Pulmonary artery endothelial cell (primary cell): ENCODE measurements around the gene ELOVL7. TPM values are rescaled to one million over a fixed set of nuclear protein-coding genes. Genes with fewer than 3 reads are reported as not detected.
"Not testable (repeated sequence)": the region's sequence is repeated elsewhere in the genome, so short reads cannot be mapped to it uniquely, and the experiment has no call there.

Source experiments
- DNase-seq: peaks from one replicate; pipeline ENCODE4 v3.0.0-alpha.2; 2011; ENCODE audit warnings: low read depth, low spot score
- total RNA-seq: library from RNA; depleted of rRNA; stranded (reverse); fragments of >200 nt; gene quantifications from 2 replicates; pipeline ENCODE4 v1.2.3, GENCODE V29; 2014

ELOVL7 gene
- total RNA-seq, 1 donor from 2014 or later, result under 0.01 TPM

- not testable (repeated sequence) for DNase-seq
Measured at GRCh38 chr5:60795424-60795950, 48.6 kb downstream of the ELOVL7 start.

- no peak for DNase-seq
Measured at GRCh38 chr5:60794691-60795090, 49.4 kb downstream of the ELOVL7 start.

GRCh38 chr5:60792438-60792837, 51.6 kb downstream of the ELOVL7 start:
- no peak for DNase-seq

GRCh38 chr5:60789551-60789950, 54.5 kb downstream of the ELOVL7 start:
- DNase-seq, result no peak

- no peak for DNase-seq
Measured at GRCh38 chr5:60788863-60789513, 55.1 kb downstream of the ELOVL7 start.

DNA sequence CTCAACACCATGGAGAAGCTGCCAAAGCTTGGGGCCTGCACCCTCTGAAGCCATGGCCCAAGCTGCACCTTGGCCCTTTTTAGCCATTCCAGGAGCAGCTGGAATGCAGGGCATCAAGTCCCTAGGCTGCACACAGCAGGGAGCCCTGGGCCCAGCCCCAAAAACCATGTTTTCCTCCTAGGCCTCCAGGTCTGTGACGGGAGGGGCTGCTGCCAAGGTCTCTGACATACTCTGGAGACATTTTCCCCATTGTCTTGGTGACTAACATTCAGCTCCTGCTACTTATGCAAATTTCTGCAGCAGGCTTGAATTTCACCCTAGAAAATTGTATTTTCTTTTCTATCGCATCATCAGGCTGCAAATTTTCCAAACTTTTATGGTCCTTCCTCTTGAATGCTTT, 64.6 kb downstream of the ELOVL7 start:
- no peak for DNase-seq

GRCh38 chr5:60776343-60776742, 67.7 kb downstream of the ELOVL7 start:
- no peak for DNase-seq

- DNase-seq, result no peak
Measured at GRCh38 chr5:60765019-60765709, 78.9 kb downstream of the ELOVL7 start.

GRCh38 chr5:60763061-60763460, 81.0 kb downstream of the ELOVL7 start:
- no peak for DNase-seq

DNA sequence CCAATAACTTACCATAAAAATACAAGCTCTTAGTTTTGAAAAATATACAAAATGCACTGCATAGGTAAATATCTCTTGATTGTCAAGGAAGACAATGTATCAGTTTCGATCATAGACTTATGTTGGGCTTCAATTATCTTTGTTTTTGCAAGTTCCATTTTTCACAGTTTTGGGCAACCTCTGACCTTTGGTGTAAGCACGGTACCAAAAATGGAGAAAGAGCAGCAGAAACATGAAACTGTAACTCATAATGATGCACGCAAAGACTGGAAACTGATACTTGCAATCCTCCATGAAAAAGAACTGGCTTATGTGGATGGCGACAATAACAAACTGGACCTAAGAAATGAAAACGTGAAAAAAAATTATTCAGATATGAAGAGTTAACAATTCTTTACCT, 89.6 kb downstream of the ELOVL7 start:
- no peak for DNase-seq

DNA sequence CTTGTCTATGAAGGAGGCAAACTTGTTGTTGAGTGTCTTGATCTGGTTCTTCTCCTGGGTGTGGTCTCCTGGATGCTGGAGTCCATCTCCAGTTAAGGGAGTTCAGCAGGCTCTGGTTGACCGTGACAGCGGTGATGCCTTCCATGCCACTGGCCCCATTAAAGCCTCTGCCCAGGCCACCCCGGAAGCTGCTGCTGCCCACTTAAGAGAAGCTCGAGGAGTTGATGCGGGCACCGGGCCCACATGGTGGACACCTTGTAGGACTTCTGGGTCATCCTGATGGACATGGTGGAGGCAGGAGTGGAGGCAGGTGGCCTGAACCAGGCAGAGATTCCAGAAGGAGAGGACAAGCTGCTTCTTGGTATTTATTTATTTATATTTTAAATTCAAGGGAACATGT, 99.4 kb downstream of the ELOVL7 start:
- DNase-seq, result no peak

DNA sequence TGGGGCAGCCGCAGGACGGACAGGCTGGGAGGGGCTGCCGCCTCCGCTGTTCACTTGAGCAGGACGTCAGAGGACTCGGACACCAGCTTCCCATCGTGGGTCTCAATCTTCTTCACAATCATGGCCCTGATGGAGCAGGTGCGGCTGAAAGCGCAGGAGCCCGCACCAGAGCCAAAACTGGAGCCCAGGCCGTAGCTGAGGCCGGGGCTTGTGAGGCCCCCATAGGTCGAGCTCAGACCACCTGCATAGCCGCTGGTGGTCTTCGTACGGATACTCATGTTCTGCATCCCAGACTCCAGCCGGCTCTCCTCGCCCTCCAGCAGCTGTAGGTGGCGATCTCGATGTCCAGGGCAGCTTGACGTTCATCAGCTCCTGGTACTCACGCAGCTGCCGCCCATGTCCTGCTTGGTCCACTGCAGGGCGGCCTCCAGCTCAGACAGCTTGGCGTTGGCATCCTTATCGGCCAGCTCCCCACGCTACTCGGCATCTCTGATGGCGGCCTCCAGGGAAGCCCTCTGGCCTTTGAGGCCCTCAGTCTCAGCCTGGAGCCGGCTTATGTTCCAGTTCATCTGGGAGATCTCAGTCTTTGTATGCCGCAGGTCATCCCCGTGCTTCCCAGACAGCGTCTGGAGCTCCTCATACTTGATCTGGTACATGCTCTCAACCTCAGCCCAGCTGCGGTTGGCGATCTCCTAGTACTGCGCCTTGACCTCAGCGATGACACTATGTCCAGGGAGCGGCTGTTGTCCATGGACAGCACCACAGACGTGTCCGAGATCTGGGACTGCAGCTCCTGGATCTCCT, 100.4 kb downstream of the ELOVL7 start:
- no peak for DNase-seq

DNA sequence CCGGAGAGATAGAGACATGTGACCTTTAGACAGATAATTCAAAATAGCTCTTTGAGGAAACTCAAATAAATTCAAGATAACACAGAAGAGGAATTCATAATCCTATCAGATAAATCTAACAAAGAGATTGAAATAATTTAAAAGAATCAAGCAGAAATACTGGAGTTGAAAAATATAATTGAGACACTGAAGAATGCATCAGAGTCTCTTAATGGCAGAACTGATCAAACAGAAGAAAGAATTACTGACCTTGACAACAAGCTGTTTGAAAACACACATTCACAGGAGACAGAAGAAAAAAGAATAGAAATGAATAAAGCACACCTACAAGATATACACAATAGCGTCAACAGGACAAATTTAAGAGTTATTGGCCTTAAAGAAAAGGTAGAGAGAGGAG, 103.7 kb downstream of the ELOVL7 start:
- DNase-seq, result no peak

DNA sequence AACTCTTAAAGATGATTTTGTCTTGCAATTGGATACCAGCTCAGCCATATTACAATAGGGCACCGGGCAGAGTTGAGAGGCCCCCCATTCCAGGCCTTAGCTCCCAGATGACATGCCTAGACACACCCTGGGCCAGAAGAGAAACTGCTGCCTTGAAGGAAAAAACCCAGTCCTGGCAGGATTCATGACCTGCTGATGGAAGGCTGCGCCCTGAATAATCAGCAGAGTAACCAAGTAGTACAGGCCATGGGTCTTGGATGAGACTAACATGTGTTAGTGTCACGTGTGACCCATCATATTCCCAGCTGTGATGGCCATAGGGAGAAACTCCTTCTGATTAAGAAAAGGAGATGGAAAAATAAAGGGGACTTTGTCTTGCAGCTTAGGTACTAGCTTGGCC, 105.1 kb downstream of the ELOVL7 start:
- no peak for DNase-seq

DNA sequence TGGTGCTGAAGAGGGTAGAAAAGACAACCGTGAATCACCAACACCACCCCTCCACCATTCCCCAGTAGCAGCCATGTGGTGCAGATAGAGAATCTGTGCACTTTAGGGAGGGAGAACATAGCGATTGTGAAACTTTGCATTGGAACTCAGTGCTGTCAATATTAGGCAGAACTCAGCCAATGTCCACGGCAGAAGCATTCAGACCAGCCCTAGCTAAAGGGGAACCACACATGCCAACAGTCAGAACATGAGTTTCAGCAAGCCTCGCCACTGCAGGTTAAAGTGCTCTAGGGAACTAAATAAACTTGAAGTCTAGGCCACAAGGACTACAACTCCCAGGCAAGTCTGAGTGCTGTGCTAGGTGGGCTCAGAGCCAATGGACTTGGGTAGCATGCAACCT, 105.6 kb downstream of the ELOVL7 start:
- DNase-seq, result no peak

- DNase-seq, result not testable (repeated sequence)
Measured at GRCh38 chr5:60730858-60731257, 113.2 kb downstream of the ELOVL7 start.

DNA sequence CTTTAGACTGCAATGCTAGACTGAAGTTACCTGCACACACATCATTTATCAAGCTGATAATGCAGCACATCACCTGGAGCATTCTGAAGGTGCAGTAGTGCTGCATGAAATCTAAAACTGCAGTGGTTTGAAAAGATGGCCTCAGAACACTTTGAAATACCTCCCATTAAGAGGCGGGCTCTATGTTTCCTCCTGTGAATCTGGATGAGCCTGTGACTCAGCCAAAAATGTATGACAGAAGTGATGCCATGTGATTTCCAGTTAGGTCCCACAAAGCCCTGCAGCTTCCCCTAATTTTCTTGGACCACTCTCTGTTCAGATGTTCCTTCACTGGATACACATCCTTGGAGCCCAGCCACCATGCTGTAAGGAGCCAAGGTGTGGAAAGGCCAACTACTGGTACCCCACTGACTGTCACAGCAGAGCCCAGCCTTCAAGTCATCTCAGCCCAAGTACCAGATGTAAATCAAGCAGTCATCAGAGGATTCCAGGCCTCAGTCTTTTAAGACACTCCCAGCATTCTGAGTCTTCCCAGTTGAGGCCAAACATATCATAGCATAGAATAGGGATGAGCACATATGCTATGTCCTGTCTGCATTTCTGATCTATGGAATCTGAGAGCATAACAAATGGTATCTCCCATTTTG, 116.9 kb downstream of the ELOVL7 start:
- DNase-seq, result no peak

DNA sequence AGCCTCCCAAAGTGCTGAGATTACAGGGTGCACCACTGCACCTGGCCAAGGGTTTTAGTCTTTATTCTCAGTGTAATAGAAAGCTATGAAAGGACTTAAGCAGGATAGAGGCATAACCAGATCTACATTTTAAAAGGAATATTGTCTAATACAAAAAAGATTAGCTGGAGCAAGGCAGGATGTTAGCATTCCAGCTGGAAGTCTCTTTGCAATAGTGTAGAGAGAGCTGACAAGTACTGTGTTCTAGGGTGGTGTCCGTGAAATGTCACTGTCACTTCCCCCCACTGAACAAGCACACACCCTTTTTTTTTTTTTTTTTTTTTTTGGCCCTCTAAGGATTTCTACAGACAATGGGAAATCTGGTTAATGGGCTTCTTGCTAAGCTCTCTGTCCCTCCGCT, 119.9 kb downstream of the ELOVL7 start:
- DNase-seq, result no peak

- DNase-seq, result no peak
Measured at GRCh38 chr5:60722416-60722815, 121.7 kb downstream of the ELOVL7 start.

DNA sequence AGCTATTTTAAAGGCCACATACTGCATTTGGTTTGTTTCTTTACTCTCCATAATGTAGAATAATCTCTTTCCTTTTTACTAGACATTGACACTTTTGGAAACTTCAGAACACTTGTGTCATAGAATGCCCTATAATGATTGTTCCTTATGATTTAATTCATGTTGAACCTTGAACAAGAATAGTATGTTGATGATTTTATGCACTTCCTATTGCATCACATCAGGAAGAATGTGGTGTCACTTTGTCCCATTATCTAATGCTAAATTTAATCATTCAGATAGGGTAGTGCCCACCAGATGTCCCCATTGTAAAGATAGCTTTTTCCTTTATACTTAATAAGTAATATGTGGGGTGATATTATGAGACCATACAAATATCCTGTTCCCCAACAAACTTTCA, 124.7 kb downstream of the ELOVL7 start:
- DNase-seq, result no peak

GRCh38 chr5:60718166-60718892, 125.7 kb downstream of the ELOVL7 start:
- DNase-seq, result no peak
